Duodenal mucosa (tissue), 2 donors: ENCODE data around the gene NFIA.

Experiments
- H3K27ac ChIP-seq: one replicate; pipeline ENCODE4 v1.7.0; 2013; ENCODE audit warnings: low read depth, low read length
- H3K27me3 ChIP-seq, 2 donors: one replicate each; pipeline ENCODE4 v1.7.0; 2013; ENCODE audit warnings: low read length in 2 of 2, control low read depth in 1 of 2; ENCODE audit not compliant: insufficient read depth in 2 of 2, control insufficient read depth in 1 of 2
- H3K36me3 ChIP-seq, 2 donors: one replicate each; pipeline ENCODE4 v1.7.0; 2013; ENCODE audit warnings: low read length in 2 of 2, control low read depth in 1 of 2; ENCODE audit not compliant: insufficient read depth in 2 of 2, control insufficient read depth in 1 of 2
- H3K4me1 ChIP-seq, 2 donors: one replicate each; pipeline ENCODE4 v1.7.0; 2013; ENCODE audit warnings: low read length in 2 of 2, control low read depth in 1 of 2; ENCODE audit not compliant: insufficient read depth in 2 of 2, control insufficient read depth in 1 of 2
- H3K4me3 ChIP-seq, 2 donors: one replicate each; pipeline ENCODE4 v1.7.0; 2013; ENCODE audit warnings: low read length in 2 of 2, low read depth in 1 of 2
- H3K9ac ChIP-seq, 2 donors: one replicate each; pipeline ENCODE4 v1.7.0; 2013; ENCODE audit warnings: low read length in 2 of 2, low read depth in 1 of 2
- H3K9me3 ChIP-seq, 2 donors: one replicate each; pipeline ENCODE4 v1.7.0; 2013; ENCODE audit warnings: low read length in 2 of 2, control low read depth in 1 of 2; ENCODE audit not compliant: control insufficient read depth in 1 of 2

Gene NFIA

GRCh38 chr1:61265665-61266064 is 183.3 kb downstream of the NFIA start:
- Histone ChIP-seq H3K27me3 (no peaks in the 10 kb centered on the region), H3K36me3 (no peaks in the 10 kb centered on the region), H3K4me3 (no peak overlapping the region), H3K27ac (no peak overlapping the region), H3K4me1 (no peaks in the 10 kb centered on the region), H3K9me3 (no peaks in the 10 kb centered on the region), H3K9ac (no peak overlapping the region)

GRCh38 chr1:61266738-61267137 is 184.4 kb downstream of the NFIA start:
- Histone ChIP-seq H3K36me3 (no peaks in the 10 kb centered on the region), H3K9me3 (no peaks in the 10 kb centered on the region), H3K27me3 (no peaks in the 10 kb centered on the region), H3K9ac (no peak overlapping the region), H3K27ac (no peak overlapping the region), H3K4me1 (no peaks in the 10 kb centered on the region), H3K4me3 (no peak overlapping the region)

GRCh38 chr1:61268546-61269240 is 186.3 kb downstream of the NFIA start:
- no peaks in the 10 kb centered on the region for H3K9me3 ChIP-seq
- H3K36me3 ChIP-seq = no peaks in the 10 kb centered on the region
- H3K27me3 ChIP-seq = no peaks in the 10 kb centered on the region
- no peaks in the 10 kb centered on the region for H3K4me1 ChIP-seq
- H3K9ac ChIP-seq = no peak overlapping the region
- no peak overlapping the region for H3K27ac ChIP-seq
- H3K4me3 ChIP-seq = no peak overlapping the region

- no peak overlapping the region for H3K9ac ChIP-seq
Observed at GRCh38 chr1:61269602-61270001, 187.2 kb downstream of the NFIA start.

GRCh38 chr1:61270107-61270506 is 187.7 kb downstream of the NFIA start:
- Histone ChIP-seq H3K4me1 (no peaks in the 10 kb centered on the region), H3K27ac (no peak overlapping the region), H3K36me3 (no peaks in the 10 kb centered on the region), H3K27me3 (no peaks in the 10 kb centered on the region), H3K9ac (no peak overlapping the region), H3K4me3 (no peak overlapping the region), H3K9me3 (no peaks in the 10 kb centered on the region)

More at GRCh38 chr1:61269602-61270001, 187.2 kb downstream of the NFIA start:
- Histone ChIP-seq H3K4me3 (no peak overlapping the region), H3K9me3 (no peaks in the 10 kb centered on the region), H3K36me3 (no peaks in the 10 kb centered on the region), H3K4me1 (no peaks in the 10 kb centered on the region), H3K27ac (no peak overlapping the region), H3K27me3 (no peaks in the 10 kb centered on the region)

GRCh38 chr1:61270761-61271411 is 188.5 kb downstream of the NFIA start:
- H3K4me1 ChIP-seq = no peaks in the 10 kb centered on the region
- H3K9ac ChIP-seq = no peak overlapping the region
- H3K27ac ChIP-seq = no peak overlapping the region
- no peak overlapping the region for H3K4me3 ChIP-seq
- H3K36me3 ChIP-seq = no peaks in the 10 kb centered on the region
- no peaks in the 10 kb centered on the region for H3K27me3 ChIP-seq
- H3K9me3 ChIP-seq = no peaks in the 10 kb centered on the region

- no peak overlapping the region for H3K4me3 ChIP-seq
- H3K27ac ChIP-seq = no peak overlapping the region
Observed at GRCh38 chr1:61271412-61271789, 189.0 kb downstream of the NFIA start.

GRCh38 chr1:61273167-61273705 is 190.9 kb downstream of the NFIA start:
- Histone ChIP-seq H3K27me3 (no peaks in the 10 kb centered on the region), H3K36me3 (no peaks in the 10 kb centered on the region), H3K27ac (no peak overlapping the region), H3K9ac (no peak overlapping the region), H3K4me3 (no peak overlapping the region), H3K4me1 (no peaks in the 10 kb centered on the region), H3K9me3 (no peaks in the 10 kb centered on the region)

More at GRCh38 chr1:61271412-61271789, 189.0 kb downstream of the NFIA start:
- H3K27me3 ChIP-seq = no peaks in the 10 kb centered on the region
- no peaks in the 10 kb centered on the region for H3K36me3 ChIP-seq
- H3K9me3 ChIP-seq = no peaks in the 10 kb centered on the region
- H3K9ac ChIP-seq = no peak overlapping the region
- no peaks in the 10 kb centered on the region for H3K4me1 ChIP-seq

- Histone ChIP-seq H3K9me3 (no peaks in the 10 kb centered on the region), H3K27me3 (no peaks in the 10 kb centered on the region), H3K27ac (no peak overlapping the region), H3K4me1 (no peaks in the 10 kb centered on the region), H3K36me3 (no peaks in the 10 kb centered on the region), H3K4me3 (no peak overlapping the region), H3K9ac (no peak overlapping the region)
Observed at GRCh38 chr1:61273861-61274260, 191.5 kb downstream of the NFIA start.

GRCh38 chr1:61274939-61275338 is 192.6 kb downstream of the NFIA start:
- no peak overlapping the region for H3K27ac ChIP-seq
- no peaks in the 10 kb centered on the region for H3K9me3 ChIP-seq
- no peak overlapping the region for H3K4me3 ChIP-seq
- no peaks in the 10 kb centered on the region for H3K36me3 ChIP-seq
- H3K9ac ChIP-seq = no peak overlapping the region
- H3K4me1 ChIP-seq = no peaks in the 10 kb centered on the region
- H3K27me3 ChIP-seq = no peaks in the 10 kb centered on the region
